NCI-H446 treated with DMSO at 0.1 percent for 48 hours (cell line): ENCODE measurements around the gene UPF3A.
"Not testable (repeated sequence)": the region's sequence is repeated elsewhere in the genome, so short reads cannot be mapped to it uniquely, and the experiment has no call there.

Source experiments
- DNase-seq: peaks from one replicate; lab custom pipeline; 2025; lab: John Stamatoyannopoulos, UW

UPF3A gene

GRCh38 chr13:114338959-114339358 is 57.6 kb downstream of the UPF3A start:
- no peak for DNase-seq

GRCh38 chr13:114339857-114340534 is 58.6 kb downstream of the UPF3A start:
- no peak for DNase-seq

- DNase-seq: no peak
Measured at GRCh38 chr13:114341003-114341777, 59.8 kb downstream of the UPF3A start.

GRCh38 chr13:114347256-114347655 is 65.9 kb downstream of the UPF3A start:
- DNase-seq: not testable (repeated sequence)

GRCh38 chr13:114352763-114353162 is 71.4 kb downstream of the UPF3A start:
- DNase-seq: not testable (repeated sequence)

GRCh38 chr13:114353382-114353781 is 72.0 kb downstream of the UPF3A start:
- DNase-seq: not testable (repeated sequence)
